ENCODE measurements around the gene NTSR2.

DNA sequence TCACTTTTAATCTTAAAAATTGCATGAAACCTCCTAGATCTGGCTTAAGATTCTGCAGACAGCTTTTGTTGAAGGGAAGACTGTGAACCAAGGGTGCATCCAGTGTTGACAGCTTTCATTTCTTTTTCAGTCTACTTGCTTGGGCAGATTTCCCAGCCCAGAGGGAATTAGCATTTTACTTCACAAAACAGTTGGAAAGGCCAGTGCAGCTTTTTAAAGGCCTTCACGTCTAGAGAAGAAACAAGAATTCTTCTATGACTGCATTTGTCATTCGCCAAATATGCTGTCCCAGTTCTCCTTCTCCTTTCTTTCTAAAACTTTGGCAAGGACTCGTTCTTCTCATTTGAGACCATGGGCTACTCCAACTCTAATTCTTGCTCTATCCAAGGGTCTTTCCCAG, 17.4 kb downstream of the NTSR2 start:
- no peak for TF ChIP-seq EZH2 (optimal IDR thresholded peaks at IDR 0.05; ENCODE audit: low read depth, low read length)
- TF ChIP-seq, protein P1, sequence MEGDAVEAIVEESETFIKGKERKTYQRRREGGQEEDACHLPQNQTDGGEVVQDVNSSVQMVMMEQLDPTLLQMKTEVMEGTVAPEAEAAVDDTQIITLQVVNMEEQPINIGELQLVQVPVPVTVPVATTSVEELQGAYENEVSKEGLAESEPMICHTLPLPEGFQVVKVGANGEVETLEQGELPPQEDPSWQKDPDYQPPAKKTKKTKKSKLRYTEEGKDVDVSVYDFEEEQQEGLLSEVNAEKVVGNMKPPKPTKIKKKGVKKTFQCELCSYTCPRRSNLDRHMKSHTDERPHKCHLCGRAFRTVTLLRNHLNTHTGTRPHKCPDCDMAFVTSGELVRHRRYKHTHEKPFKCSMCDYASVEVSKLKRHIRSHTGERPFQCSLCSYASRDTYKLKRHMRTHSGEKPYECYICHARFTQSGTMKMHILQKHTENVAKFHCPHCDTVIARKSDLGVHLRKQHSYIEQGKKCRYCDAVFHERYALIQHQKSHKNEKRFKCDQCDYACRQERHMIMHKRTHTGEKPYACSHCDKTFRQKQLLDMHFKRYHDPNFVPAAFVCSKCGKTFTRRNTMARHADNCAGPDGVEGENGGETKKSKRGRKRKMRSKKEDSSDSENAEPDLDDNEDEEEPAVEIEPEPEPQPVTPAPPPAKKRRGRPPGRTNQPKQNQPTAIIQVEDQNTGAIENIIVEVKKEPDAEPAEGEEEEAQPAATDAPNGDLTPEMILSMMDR (IDR thresholded peaks at IDR 0.05; ENCODE audit: low read length), result no peak

Data from MM.1S (cell line).